ENCODE measurements around the gene UPB1.

DNA sequence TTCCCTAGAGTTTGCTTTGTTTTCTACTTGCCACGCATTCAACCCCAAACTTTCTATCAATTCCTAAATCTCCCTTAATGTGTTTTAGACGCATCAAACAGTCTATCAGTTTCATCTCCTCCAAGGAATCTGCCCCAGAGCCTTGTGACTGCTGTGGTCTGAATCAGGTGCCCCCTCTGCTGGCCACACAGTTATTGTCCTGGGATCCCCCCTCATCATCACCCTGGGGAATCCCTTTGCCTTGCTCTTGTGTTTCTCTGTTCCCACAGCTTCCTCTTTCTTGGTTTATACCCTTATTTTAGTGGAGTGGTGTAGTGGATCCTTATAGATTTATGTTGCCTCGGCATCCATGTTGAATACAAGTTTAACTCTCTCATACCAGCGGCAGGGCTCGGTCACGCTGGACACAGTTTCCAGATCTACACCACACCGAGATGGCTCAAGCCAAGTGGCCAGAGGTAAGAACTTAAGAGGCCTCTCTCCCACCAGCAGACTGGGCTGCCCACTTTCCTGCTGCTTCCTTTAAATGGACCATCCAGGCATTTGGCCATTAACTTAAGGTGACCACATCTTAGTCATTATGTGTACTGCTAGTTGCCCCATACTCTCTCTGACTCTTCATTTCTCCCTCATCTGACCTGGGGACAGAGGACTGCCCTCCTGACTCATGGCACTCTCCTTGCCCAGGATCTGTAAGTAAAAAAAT lies 8.2 kb downstream of the UPB1 start:
- TF ChIP-seq TARDBP (IDR thresholded peaks at IDR 0.05) (no peak), SP1 (IDR thresholded peaks at IDR 0.05) (no peak), FOXM1 (IDR thresholded peaks at IDR 0.05; ENCODE audit: borderline replicate concordance) (no peak), BHLHE40 (IDR thresholded peaks at IDR 0.05; ENCODE audit: borderline replicate concordance) (no peak), NFRKB (IDR thresholded peaks at IDR 0.05) (no peak), CTBP1 (IDR thresholded peaks at IDR 0.05; ENCODE audit: borderline replicate concordance) (no peak), FOXA1 (IDR thresholded peaks at IDR 0.05) (no peak), ARNT (IDR thresholded peaks at IDR 0.05) (no peak), ELF4 (IDR thresholded peaks at IDR 0.05) (no peak), SUZ12 (IDR thresholded peaks at IDR 0.05) (no peak)
